ENCODE data around the gene FMN1.

The FMN1 gene

DNA sequence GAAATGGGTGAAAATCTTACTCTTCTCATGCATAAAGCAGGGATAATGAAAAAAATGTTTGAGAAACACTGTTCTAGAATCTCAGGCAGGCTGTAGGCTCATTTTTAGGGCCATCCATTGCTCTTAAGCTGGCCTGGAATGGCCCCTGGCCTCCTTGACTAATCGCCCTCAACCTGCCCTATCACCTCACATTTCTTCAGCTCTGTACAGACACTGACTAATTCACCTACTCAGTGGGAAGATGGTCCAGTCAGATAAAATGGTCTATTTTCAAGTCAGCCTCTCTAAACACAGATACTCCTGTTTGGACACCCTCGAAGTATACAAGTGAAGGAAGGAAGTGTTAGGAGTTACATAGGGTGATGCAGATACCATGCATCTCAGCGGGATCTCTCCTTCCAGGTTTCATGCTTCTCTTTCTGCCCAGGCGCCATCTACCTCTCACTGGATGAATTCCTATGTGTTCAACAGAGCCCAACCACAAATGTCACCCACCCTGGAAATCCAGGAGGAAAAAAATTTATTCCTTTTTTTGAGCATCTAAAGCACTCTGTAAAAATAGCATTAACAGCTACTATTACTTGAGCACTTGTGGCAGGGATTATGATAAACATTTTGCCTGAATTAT lies 12.1 kb downstream of the FMN1 start:
- Histone ChIP-seq H3K27ac (ENCODE audit: low read depth in 2 of 2, low read length in 2 of 2) (no peak overlapping the region), H3K4me1 (ENCODE audit: control insufficient read depth in 2 of 2, insufficient read depth in 2 of 2, low read length in 2 of 2) (no peaks in the 10 kb centered on the region), H3K9ac (ENCODE audit: low read depth in 1 of 2, low read length in 2 of 2) (no peak overlapping the region), H3K4me3 (ENCODE audit: low read length in 2 of 2) (no peak overlapping the region), H3K9me3 (ENCODE audit: control insufficient read depth in 2 of 2, low read length in 2 of 2) (no peaks in the 10 kb centered on the region), H3K36me3 (ENCODE audit: control insufficient read depth in 2 of 2, insufficient read depth in 2 of 2, low read length in 2 of 2) (no peaks in the 10 kb centered on the region), H3K27me3 (ENCODE audit: control insufficient read depth in 2 of 2, insufficient read depth in 2 of 2, low read length in 2 of 2) (no peaks in the 10 kb centered on the region)

DNA sequence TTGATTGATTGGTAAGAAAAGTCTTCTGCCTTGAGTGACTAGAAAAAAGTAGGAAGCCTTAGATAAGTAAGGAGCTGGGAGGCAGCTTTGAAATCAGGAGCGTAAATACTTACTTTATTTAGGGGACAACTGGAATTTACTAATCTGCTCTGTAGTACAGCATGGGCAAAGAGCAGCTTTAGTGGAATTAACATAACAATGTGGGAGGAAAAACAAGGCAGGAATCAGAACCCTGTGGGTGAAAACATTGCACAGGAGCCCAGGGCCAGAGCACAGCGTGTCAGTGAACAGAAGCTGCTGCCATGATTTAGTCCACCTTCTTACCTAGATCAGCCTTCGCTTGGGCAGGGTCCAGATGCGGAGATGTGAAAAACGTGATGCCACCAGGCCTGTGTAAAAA lies 14.6 kb downstream of the FMN1 start:
- no peak overlapping the region for H3K9ac ChIP-seq (ENCODE audit: low read depth in 1 of 2, low read length in 2 of 2)
- H3K36me3 ChIP-seq (ENCODE audit: control insufficient read depth in 2 of 2, insufficient read depth in 2 of 2, low read length in 2 of 2), result no peaks in the 10 kb centered on the region
- H3K27me3 ChIP-seq (ENCODE audit: control insufficient read depth in 2 of 2, insufficient read depth in 2 of 2, low read length in 2 of 2), result no peaks in the 10 kb centered on the region
- H3K4me3 ChIP-seq (ENCODE audit: low read length in 2 of 2), result no peak overlapping the region
- H3K27ac ChIP-seq (ENCODE audit: low read depth in 2 of 2, low read length in 2 of 2), result no peak overlapping the region
- no peaks in the 10 kb centered on the region for H3K4me1 ChIP-seq (ENCODE audit: control insufficient read depth in 2 of 2, insufficient read depth in 2 of 2, low read length in 2 of 2)
- H3K9me3 ChIP-seq (ENCODE audit: control insufficient read depth in 2 of 2, low read length in 2 of 2), result no peaks in the 10 kb centered on the region

DNA sequence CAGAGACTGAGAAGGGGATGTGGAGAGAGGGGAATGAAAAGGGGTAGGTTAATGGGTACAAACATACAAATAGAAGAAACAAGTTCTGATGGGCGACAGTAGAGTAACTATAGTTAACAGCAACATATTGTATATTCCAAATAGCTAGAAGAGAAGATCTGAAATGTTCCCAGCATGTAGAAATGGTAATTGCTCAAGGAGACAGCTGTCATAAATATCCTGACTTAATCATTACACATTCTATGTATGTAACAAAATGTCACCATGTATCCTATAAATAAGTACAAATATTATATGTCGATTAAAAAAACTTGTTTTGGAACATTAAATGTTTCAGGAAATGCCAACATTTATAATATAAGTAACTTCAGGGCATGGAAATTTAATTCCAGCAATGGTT lies 23.3 kb downstream of the FMN1 start:
- Histone ChIP-seq H3K4me1 (ENCODE audit: control insufficient read depth in 2 of 2, insufficient read depth in 2 of 2, low read length in 2 of 2) (no peaks in the 10 kb centered on the region), H3K9ac (ENCODE audit: low read depth in 1 of 2, low read length in 2 of 2) (no peak overlapping the region), H3K9me3 (ENCODE audit: control insufficient read depth in 2 of 2, low read length in 2 of 2) (no peaks in the 10 kb centered on the region), H3K4me3 (ENCODE audit: low read length in 2 of 2) (no peak overlapping the region), H3K27ac (ENCODE audit: low read depth in 2 of 2, low read length in 2 of 2) (no peak overlapping the region), H3K27me3 (ENCODE audit: control insufficient read depth in 2 of 2, insufficient read depth in 2 of 2, low read length in 2 of 2) (no peaks in the 10 kb centered on the region), H3K36me3 (ENCODE audit: control insufficient read depth in 2 of 2, insufficient read depth in 2 of 2, low read length in 2 of 2) (no peaks in the 10 kb centered on the region)

DNA sequence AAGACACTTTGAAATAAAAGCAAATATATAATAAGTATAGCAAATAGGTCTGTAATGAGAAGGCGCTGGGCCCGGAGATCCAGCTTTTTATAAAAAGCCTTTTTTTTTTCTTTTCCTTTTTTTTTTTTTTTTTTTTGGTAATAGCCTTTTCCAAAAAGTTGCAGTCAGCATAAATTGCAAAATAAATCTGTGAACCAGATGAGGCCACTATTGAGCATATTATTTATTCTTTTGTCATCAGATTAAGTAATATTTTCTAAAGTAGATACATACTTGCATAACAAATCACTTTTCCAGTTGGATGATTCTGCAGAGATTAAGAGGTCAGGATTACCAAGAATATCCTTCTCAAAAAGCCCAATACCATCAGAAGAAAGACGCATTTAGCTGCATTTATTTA lies 24.9 kb downstream of the FMN1 start:
- Histone ChIP-seq H3K27ac (ENCODE audit: low read depth in 2 of 2, low read length in 2 of 2) (no peak overlapping the region), H3K36me3 (ENCODE audit: control insufficient read depth in 2 of 2, insufficient read depth in 2 of 2, low read length in 2 of 2) (no peaks in the 10 kb centered on the region), H3K9ac (ENCODE audit: low read depth in 1 of 2, low read length in 2 of 2) (no peak overlapping the region), H3K27me3 (ENCODE audit: control insufficient read depth in 2 of 2, insufficient read depth in 2 of 2, low read length in 2 of 2) (no peaks in the 10 kb centered on the region), H3K4me3 (ENCODE audit: low read length in 2 of 2) (no peak overlapping the region), H3K4me1 (ENCODE audit: control insufficient read depth in 2 of 2, insufficient read depth in 2 of 2, low read length in 2 of 2) (no peaks in the 10 kb centered on the region), H3K9me3 (ENCODE audit: control insufficient read depth in 2 of 2, low read length in 2 of 2) (no peaks in the 10 kb centered on the region)

DNA sequence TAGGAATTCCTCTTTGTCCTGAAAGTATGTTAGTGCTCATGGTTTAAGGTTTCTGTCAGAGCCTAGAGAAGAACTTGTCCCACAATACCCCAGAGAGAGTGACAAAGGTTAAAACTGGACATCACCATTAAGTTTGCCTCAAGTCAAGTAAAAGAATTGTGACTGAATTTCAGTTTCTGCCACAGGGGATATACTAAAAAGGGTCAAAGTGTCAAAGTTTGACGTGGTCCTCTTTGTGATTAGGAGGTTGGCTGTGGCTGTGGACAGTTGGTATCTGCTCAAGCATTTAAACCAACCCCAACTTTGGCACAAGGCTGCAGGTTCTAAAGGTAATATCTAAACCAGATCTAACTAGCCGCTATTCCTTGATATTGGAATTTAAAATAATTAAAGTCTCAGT lies 26.1 kb downstream of the FMN1 start:
- Histone ChIP-seq H3K9ac (ENCODE audit: low read depth in 1 of 2, low read length in 2 of 2) (no peak overlapping the region), H3K27me3 (ENCODE audit: control insufficient read depth in 2 of 2, insufficient read depth in 2 of 2, low read length in 2 of 2) (no peaks in the 10 kb centered on the region), H3K9me3 (ENCODE audit: control insufficient read depth in 2 of 2, low read length in 2 of 2) (no peaks in the 10 kb centered on the region), H3K27ac (ENCODE audit: low read depth in 2 of 2, low read length in 2 of 2) (no peak overlapping the region), H3K4me3 (ENCODE audit: low read length in 2 of 2) (no peak overlapping the region), H3K36me3 (ENCODE audit: control insufficient read depth in 2 of 2, insufficient read depth in 2 of 2, low read length in 2 of 2) (no peaks in the 10 kb centered on the region), H3K4me1 (ENCODE audit: control insufficient read depth in 2 of 2, insufficient read depth in 2 of 2, low read length in 2 of 2) (no peaks in the 10 kb centered on the region)

DNA sequence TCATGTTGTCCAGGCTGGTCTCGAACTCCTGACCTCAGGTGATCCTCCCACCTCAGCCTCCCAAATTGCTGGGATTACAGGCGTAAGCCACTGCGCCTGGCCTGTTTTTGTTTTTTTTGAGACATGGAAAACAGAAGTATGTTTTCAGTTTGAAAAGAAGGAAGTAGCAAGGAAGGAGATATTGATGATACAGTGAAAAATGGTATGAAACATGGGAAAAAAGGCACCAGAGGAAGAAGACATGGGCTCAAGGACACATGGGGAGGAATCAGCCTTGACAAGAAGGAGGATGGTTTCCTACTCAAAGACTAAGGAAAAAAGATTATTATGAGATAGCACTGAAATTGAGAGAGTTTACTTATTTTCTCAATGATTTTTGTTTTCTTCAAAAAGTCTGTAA lies 30.7 kb downstream of the FMN1 start:
- H3K36me3 ChIP-seq (ENCODE audit: control insufficient read depth in 2 of 2, insufficient read depth in 2 of 2, low read length in 2 of 2), result no peaks in the 10 kb centered on the region
- no peaks in the 10 kb centered on the region for H3K9me3 ChIP-seq (ENCODE audit: control insufficient read depth in 2 of 2, low read length in 2 of 2)
- H3K9ac ChIP-seq (ENCODE audit: low read depth in 1 of 2, low read length in 2 of 2), result no peak overlapping the region
- H3K27me3 ChIP-seq (ENCODE audit: control insufficient read depth in 2 of 2, insufficient read depth in 2 of 2, low read length in 2 of 2), result no peaks in the 10 kb centered on the region
- no peak overlapping the region for H3K4me3 ChIP-seq (ENCODE audit: low read length in 2 of 2)
- H3K4me1 ChIP-seq (ENCODE audit: control insufficient read depth in 2 of 2, insufficient read depth in 2 of 2, low read length in 2 of 2), result no peaks in the 10 kb centered on the region
- H3K27ac ChIP-seq (ENCODE audit: low read depth in 2 of 2, low read length in 2 of 2), result no peak overlapping the region

DNA sequence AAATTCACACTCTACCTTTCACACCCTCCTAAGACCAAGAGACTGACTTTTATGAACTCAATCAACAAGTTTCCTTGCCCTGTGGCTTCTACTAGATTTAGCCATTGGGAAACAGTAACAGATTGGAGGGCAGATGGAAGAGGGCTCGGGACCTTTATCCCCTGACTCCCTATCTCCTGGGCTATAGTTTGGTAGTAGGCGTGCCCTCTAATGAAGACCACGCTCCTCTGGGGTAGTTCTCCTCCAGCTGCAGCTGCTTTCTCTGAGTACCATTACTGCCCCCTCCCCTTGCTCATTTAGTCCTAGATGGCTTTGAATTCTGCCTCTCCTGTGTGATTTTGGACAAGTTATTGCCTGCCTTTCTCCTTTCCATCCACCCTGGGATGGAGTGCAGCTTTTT lies 33.3 kb downstream of the FMN1 start:
- Histone ChIP-seq H3K4me1 (ENCODE audit: control insufficient read depth in 2 of 2, insufficient read depth in 2 of 2, low read length in 2 of 2) (no peaks in the 10 kb centered on the region), H3K27ac (ENCODE audit: low read depth in 2 of 2, low read length in 2 of 2) (no peak overlapping the region), H3K9me3 (ENCODE audit: control insufficient read depth in 2 of 2, low read length in 2 of 2) (no peaks in the 10 kb centered on the region), H3K4me3 (ENCODE audit: low read length in 2 of 2) (no peak overlapping the region), H3K27me3 (ENCODE audit: control insufficient read depth in 2 of 2, insufficient read depth in 2 of 2, low read length in 2 of 2) (no peaks in the 10 kb centered on the region), H3K9ac (ENCODE audit: low read depth in 1 of 2, low read length in 2 of 2) (no peak overlapping the region), H3K36me3 (ENCODE audit: control insufficient read depth in 2 of 2, insufficient read depth in 2 of 2, low read length in 2 of 2) (no peaks in the 10 kb centered on the region)

DNA sequence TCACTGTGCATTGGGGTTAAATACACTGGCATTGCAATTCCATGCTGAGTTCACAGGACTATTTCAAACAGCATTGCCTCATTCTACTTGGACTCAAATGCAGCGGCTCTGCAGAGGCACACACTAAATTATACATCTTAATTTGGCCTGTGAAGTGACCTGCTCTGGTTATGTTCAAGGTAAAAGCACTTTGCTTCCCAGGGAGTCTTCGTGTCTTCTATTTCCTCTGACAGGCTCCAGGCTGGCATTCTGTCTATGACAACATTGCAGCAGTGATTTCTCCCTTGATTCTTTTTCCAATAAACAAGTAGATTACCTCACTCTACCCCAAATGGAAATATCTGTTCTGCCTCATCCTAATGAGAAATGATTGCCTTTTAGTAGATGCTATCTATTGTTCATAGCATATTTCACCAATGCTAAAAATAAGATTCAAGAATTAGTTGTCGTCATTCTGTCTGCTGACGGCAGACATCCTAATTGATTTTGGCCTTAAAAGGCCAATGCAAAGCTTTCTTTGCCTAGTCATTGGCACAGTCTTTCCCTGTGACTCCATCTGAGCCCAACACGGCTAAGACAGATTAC lies 33.8 kb downstream of the FMN1 start:
- Histone ChIP-seq H3K27ac (ENCODE audit: low read depth in 2 of 2, low read length in 2 of 2) (no peak overlapping the region), H3K9me3 (ENCODE audit: control insufficient read depth in 2 of 2, low read length in 2 of 2) (no peaks in the 10 kb centered on the region), H3K27me3 (ENCODE audit: control insufficient read depth in 2 of 2, insufficient read depth in 2 of 2, low read length in 2 of 2) (no peaks in the 10 kb centered on the region), H3K9ac (ENCODE audit: low read depth in 1 of 2, low read length in 2 of 2) (no peak overlapping the region), H3K36me3 (ENCODE audit: control insufficient read depth in 2 of 2, insufficient read depth in 2 of 2, low read length in 2 of 2) (no peaks in the 10 kb centered on the region), H3K4me3 (ENCODE audit: low read length in 2 of 2) (no peak overlapping the region), H3K4me1 (ENCODE audit: control insufficient read depth in 2 of 2, insufficient read depth in 2 of 2, low read length in 2 of 2) (no peaks in the 10 kb centered on the region)

DNA sequence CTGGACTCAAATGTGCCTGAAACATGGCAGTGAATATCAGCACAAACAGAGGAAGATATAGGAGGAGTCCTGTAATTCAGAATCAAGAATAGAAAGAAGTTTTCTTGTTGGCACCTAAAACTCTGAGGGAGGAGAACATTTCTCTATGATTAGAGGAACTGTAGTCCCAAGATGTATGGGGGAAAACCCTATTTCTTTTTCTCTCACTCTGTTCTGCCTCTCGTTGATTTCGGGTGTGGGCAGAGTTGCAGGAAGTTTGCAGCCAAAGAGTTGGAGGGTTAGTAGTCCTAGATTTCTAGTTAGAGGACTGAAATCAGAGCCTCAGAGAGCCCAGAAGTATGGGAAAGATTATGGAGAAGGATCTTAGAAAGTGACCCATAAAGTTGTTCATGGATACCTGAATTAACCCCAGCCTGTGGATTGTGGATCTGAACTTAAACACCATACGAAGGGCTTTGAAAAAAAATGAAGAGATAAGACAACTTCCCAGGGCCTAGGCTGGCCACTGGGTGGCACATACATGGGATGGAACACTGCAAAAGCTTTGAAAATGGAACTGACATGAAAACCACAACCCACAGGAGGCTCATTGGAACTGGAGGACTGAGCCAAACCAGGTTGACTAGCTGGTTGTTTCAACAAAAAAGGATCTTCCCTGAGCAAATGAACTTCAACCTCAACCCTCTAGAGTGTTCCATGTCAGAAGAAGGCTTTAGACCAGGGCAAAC lies 34.6 kb downstream of the FMN1 start:
- H3K36me3 ChIP-seq (ENCODE audit: control insufficient read depth in 2 of 2, insufficient read depth in 2 of 2, low read length in 2 of 2), result no peaks in the 10 kb centered on the region
- no peak overlapping the region for H3K9ac ChIP-seq (ENCODE audit: low read depth in 1 of 2, low read length in 2 of 2)
- no peaks in the 10 kb centered on the region for H3K9me3 ChIP-seq (ENCODE audit: control insufficient read depth in 2 of 2, low read length in 2 of 2)
- no peaks in the 10 kb centered on the region for H3K27me3 ChIP-seq (ENCODE audit: control insufficient read depth in 2 of 2, insufficient read depth in 2 of 2, low read length in 2 of 2)
- no peak overlapping the region for H3K27ac ChIP-seq (ENCODE audit: low read depth in 2 of 2, low read length in 2 of 2)
- no peaks in the 10 kb centered on the region for H3K4me1 ChIP-seq (ENCODE audit: control insufficient read depth in 2 of 2, insufficient read depth in 2 of 2, low read length in 2 of 2)
- no peak overlapping the region for H3K4me3 ChIP-seq (ENCODE audit: low read length in 2 of 2)

DNA sequence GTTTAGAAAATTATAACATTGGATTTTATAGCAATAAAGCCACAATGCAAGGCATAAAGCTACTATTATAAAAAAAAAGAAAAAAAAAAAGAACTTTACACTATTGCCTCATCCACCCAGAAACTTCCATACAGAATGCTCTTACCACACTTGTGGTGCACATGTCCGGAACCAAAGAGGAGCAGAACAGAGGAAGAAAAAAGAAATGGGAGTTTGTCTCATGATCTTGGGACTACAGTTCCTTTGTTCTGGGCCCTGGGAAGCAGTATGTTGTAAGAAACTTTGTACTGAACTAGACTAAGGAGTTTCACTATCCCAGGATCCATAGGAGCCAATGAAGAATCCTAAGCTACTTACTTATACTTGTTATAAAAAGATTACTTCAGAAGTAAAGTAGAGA lies 36.1 kb downstream of the FMN1 start:
- Histone ChIP-seq H3K4me1 (ENCODE audit: control insufficient read depth in 2 of 2, insufficient read depth in 2 of 2, low read length in 2 of 2) (no peaks in the 10 kb centered on the region), H3K9ac (ENCODE audit: low read depth in 1 of 2, low read length in 2 of 2) (no peak overlapping the region), H3K9me3 (ENCODE audit: control insufficient read depth in 2 of 2, low read length in 2 of 2) (no peaks in the 10 kb centered on the region), H3K36me3 (ENCODE audit: control insufficient read depth in 2 of 2, insufficient read depth in 2 of 2, low read length in 2 of 2) (no peaks in the 10 kb centered on the region), H3K4me3 (ENCODE audit: low read length in 2 of 2) (no peak overlapping the region), H3K27me3 (ENCODE audit: control insufficient read depth in 2 of 2, insufficient read depth in 2 of 2, low read length in 2 of 2) (no peaks in the 10 kb centered on the region), H3K27ac (ENCODE audit: low read depth in 2 of 2, low read length in 2 of 2) (no peak overlapping the region)
